ENCODE data around the gene SLC25A25. TPM values are rescaled to one million over a fixed set of nuclear protein-coding genes. Genes with fewer than 3 reads are reported as not detected.

The SLC25A25 gene
- total RNA-seq, 1 experiment from 2014 or later = 4.1 TPM

GRCh38 chr9:128055344-128056040 lies 12.5 kb upstream of the SLC25A25 start:
- Histone ChIP-seq H3K4me2 (ENCODE audit: low read depth, low read length, poor library complexity, severe bottlenecking) (no peak overlapping the region), H3K4me3 (ENCODE audit: low read length) (no peak overlapping the region), H3K9me2 (replicated peaks; ENCODE audit: insufficient read depth, low read length) (no peaks in the 10 kb centered on the region), H3K27me3 (ENCODE audit: low read length) (no peaks in the 10 kb centered on the region), H4K20me1 (ENCODE audit: insufficient read depth, low read depth, low read length) (no peaks in the 10 kb centered on the region), H3K27ac (ENCODE audit: low read length) (no peak overlapping the region), H3K4me1 (ENCODE audit: low read length) (no peaks in the 10 kb centered on the region), H3K36me3 (ENCODE audit: insufficient read depth, low read length) (no peaks in the 10 kb centered on the region), H2AFZ (ENCODE audit: low read length) (no peak overlapping the region), H3K9me3 (ENCODE audit: low read length) (no peaks in the 10 kb centered on the region), H3K79me2 (ENCODE audit: low read length) (no peaks in the 10 kb centered on the region), H3K9ac (ENCODE audit: low read length) (no peak overlapping the region)
- DNase-seq = no peak

- Histone ChIP-seq H3K79me2 (ENCODE audit: low read length) (no peaks in the 10 kb centered on the region), H3K9me3 (ENCODE audit: low read length) (no peaks in the 10 kb centered on the region), H3K36me3 (ENCODE audit: insufficient read depth, low read length) (no peaks in the 10 kb centered on the region), H3K27ac (ENCODE audit: low read length) (no peak overlapping the region), H3K4me3 (ENCODE audit: low read length) (no peak overlapping the region), H3K9me2 (replicated peaks; ENCODE audit: insufficient read depth, low read length) (no peaks in the 10 kb centered on the region), H3K4me2 (ENCODE audit: low read depth, low read length, poor library complexity, severe bottlenecking) (no peak overlapping the region), H3K9ac (ENCODE audit: low read length) (no peak overlapping the region), H3K4me1 (ENCODE audit: low read length) (no peaks in the 10 kb centered on the region), H4K20me1 (ENCODE audit: insufficient read depth, low read depth, low read length) (no peaks in the 10 kb centered on the region), H2AFZ (ENCODE audit: low read length) (no peak overlapping the region), H3K27me3 (ENCODE audit: low read length) (no peaks in the 10 kb centered on the region)
- no peak for DNase-seq
Observed at GRCh38 chr9:128056086-128056485, 11.9 kb upstream of the SLC25A25 start.

- no peak for DNase-seq
- Histone ChIP-seq H3K79me2 (ENCODE audit: low read length) (no peaks in the 10 kb centered on the region), H4K20me1 (ENCODE audit: insufficient read depth, low read depth, low read length) (no peaks in the 10 kb centered on the region), H3K4me2 (ENCODE audit: low read depth, low read length, poor library complexity, severe bottlenecking) (no peak overlapping the region), H3K27me3 (ENCODE audit: low read length) (no peaks in the 10 kb centered on the region), H3K27ac (ENCODE audit: low read length) (no peak overlapping the region), H3K36me3 (ENCODE audit: insufficient read depth, low read length) (no peaks in the 10 kb centered on the region), H3K4me1 (ENCODE audit: low read length) (no peaks in the 10 kb centered on the region), H3K9me3 (ENCODE audit: low read length) (no peaks in the 10 kb centered on the region), H2AFZ (ENCODE audit: low read length) (no peak overlapping the region), H3K4me3 (ENCODE audit: low read length) (no peak overlapping the region), H3K9me2 (replicated peaks; ENCODE audit: insufficient read depth, low read length) (no peaks in the 10 kb centered on the region), H3K9ac (ENCODE audit: low read length) (no peak overlapping the region)
Observed at GRCh38 chr9:128056887-128057723, 10.9 kb upstream of the SLC25A25 start.

- Histone ChIP-seq H2AFZ (ENCODE audit: low read length) (no peak overlapping the region), H3K9ac (ENCODE audit: low read length) (no peak overlapping the region), H3K27ac (ENCODE audit: low read length) (no peak overlapping the region), H3K4me3 (ENCODE audit: low read length) (no peak overlapping the region), H3K36me3 (ENCODE audit: insufficient read depth, low read length) (no peaks in the 10 kb centered on the region), H3K4me1 (ENCODE audit: low read length) (no peaks in the 10 kb centered on the region), H3K9me3 (ENCODE audit: low read length) (no peaks in the 10 kb centered on the region), H3K27me3 (ENCODE audit: low read length) (no peaks in the 10 kb centered on the region), H4K20me1 (ENCODE audit: insufficient read depth, low read depth, low read length) (no peaks in the 10 kb centered on the region), H3K4me2 (ENCODE audit: low read depth, low read length, poor library complexity, severe bottlenecking) (no peak overlapping the region), H3K79me2 (ENCODE audit: low read length) (no peaks in the 10 kb centered on the region), H3K9me2 (replicated peaks; ENCODE audit: insufficient read depth, low read length) (no peaks in the 10 kb centered on the region)
- DNase-seq = peak; percentile 46
Observed at GRCh38 chr9:128057724-128058409, 10.2 kb upstream of the SLC25A25 start.

GRCh38 chr9:128059365-128059983 lies 8.6 kb upstream of the SLC25A25 start:
- no peaks in the 10 kb centered on the region for H3K36me3 ChIP-seq (ENCODE audit: insufficient read depth, low read length)

GRCh38 chr9:128061275-128061960 lies 6.6 kb upstream of the SLC25A25 start:
- Histone ChIP-seq H3K9me2 (replicated peaks; ENCODE audit: insufficient read depth, low read length) (no peaks in the 10 kb centered on the region), H3K9me3 (ENCODE audit: low read length) (no peaks in the 10 kb centered on the region), H3K4me1 (ENCODE audit: low read length) (peaks cover 11% of the 10 kb centered on the region), H3K4me2 (ENCODE audit: low read depth, low read length, poor library complexity, severe bottlenecking) (no peak overlapping the region), H3K9ac (ENCODE audit: low read length) (no peak overlapping the region), H3K4me3 (ENCODE audit: low read length) (no peak overlapping the region), H3K79me2 (ENCODE audit: low read length) (peaks cover 14% of the 10 kb centered on the region), H3K36me3 (ENCODE audit: insufficient read depth, low read length) (no peaks in the 10 kb centered on the region), H2AFZ (ENCODE audit: low read length) (no peak overlapping the region), H4K20me1 (ENCODE audit: insufficient read depth, low read depth, low read length) (no peaks in the 10 kb centered on the region), H3K27me3 (ENCODE audit: low read length) (no peaks in the 10 kb centered on the region), H3K27ac (ENCODE audit: low read length) (no peak overlapping the region)
- DNase-seq = no peak

More at GRCh38 chr9:128059365-128059983, 8.6 kb upstream of the SLC25A25 start:
- Histone ChIP-seq H3K27me3 (ENCODE audit: low read length) (no peaks in the 10 kb centered on the region), H3K79me2 (ENCODE audit: low read length) (no peaks in the 10 kb centered on the region), H3K4me1 (ENCODE audit: low read length) (no peaks in the 10 kb centered on the region), H3K4me2 (ENCODE audit: low read depth, low read length, poor library complexity, severe bottlenecking) (no peak overlapping the region), H4K20me1 (ENCODE audit: insufficient read depth, low read depth, low read length) (no peaks in the 10 kb centered on the region), H2AFZ (ENCODE audit: low read length) (no peak overlapping the region), H3K4me3 (ENCODE audit: low read length) (no peak overlapping the region), H3K9me2 (replicated peaks; ENCODE audit: insufficient read depth, low read length) (no peaks in the 10 kb centered on the region), H3K27ac (ENCODE audit: low read length) (no peak overlapping the region), H3K9me3 (ENCODE audit: low read length) (no peaks in the 10 kb centered on the region), H3K9ac (ENCODE audit: low read length) (no peak overlapping the region)
- no peak for DNase-seq

- Histone ChIP-seq H3K9me3 (ENCODE audit: low read length) (no peaks in the 10 kb centered on the region), H3K4me3 (ENCODE audit: low read length) (no peak overlapping the region), H3K27me3 (ENCODE audit: low read length) (no peaks in the 10 kb centered on the region), H2AFZ (ENCODE audit: low read length) (no peak overlapping the region), H3K9me2 (replicated peaks; ENCODE audit: insufficient read depth, low read length) (no peaks in the 10 kb centered on the region), H3K4me2 (ENCODE audit: low read depth, low read length, poor library complexity, severe bottlenecking) (no peak overlapping the region), H4K20me1 (ENCODE audit: insufficient read depth, low read depth, low read length) (no peaks in the 10 kb centered on the region), H3K27ac (ENCODE audit: low read length) (no peak overlapping the region), H3K9ac (ENCODE audit: low read length) (no peak overlapping the region), H3K79me2 (ENCODE audit: low read length) (peaks cover 18% of the 10 kb centered on the region), H3K36me3 (ENCODE audit: insufficient read depth, low read length) (no peaks in the 10 kb centered on the region), H3K4me1 (ENCODE audit: low read length) (peaks cover 18% of the 10 kb centered on the region)
- DNase-seq = no peak
Observed at GRCh38 chr9:128062279-128062678, 5.8 kb upstream of the SLC25A25 start.
